Large intestine (tissue), 3 donors: ENCODE data around the gene TRAPPC11. TPM values are rescaled to one million over a fixed set of nuclear protein-coding genes. Genes with fewer than 3 reads are reported as not detected.

Source experiments
- DNase-seq, 2 donors: peaks; one replicate each; pipeline versions ENCODE4 v3.0.0 to v3.0.0-alpha.2; 2013
- H3K27ac ChIP-seq: one replicate; pipeline ENCODE4 v1.5.1; 2013; ENCODE audit warnings: low read length
- H3K27me3 ChIP-seq: 2 replicates; pipeline ENCODE4 v1.6.1; 2013; ENCODE audit warnings: low read length; ENCODE audit not compliant: control insufficient read depth, insufficient read depth
- H3K36me3 ChIP-seq: 2 replicates; pipeline ENCODE4 v1.6.1; 2013; ENCODE audit warnings: low read length; ENCODE audit not compliant: control insufficient read depth, insufficient read depth
- H3K4me1 ChIP-seq: one replicate; pipeline ENCODE4 v1.6.1; 2013; ENCODE audit warnings: low read length; ENCODE audit not compliant: control insufficient read depth, insufficient read depth
- H3K4me3 ChIP-seq: one replicate; pipeline ENCODE4 v1.5.1; 2013; ENCODE audit warnings: low read length
- H3K9me3 ChIP-seq: one replicate; pipeline ENCODE4 v1.6.1; 2013; ENCODE audit warnings: mild to moderate bottlenecking, low read depth, low read length, moderate library complexity; ENCODE audit not compliant: control insufficient read depth
- WGBS: methylation state at CpG from one replicate; pipeline ENCODE4 v1.1.5; 2013; ENCODE audit warnings: low lambda C conversion rate; ENCODE audit not compliant: insufficient coverage; 5-methylcytosine and 5-hydroxymethylcytosine counted together
- polyA plus RNA-seq: library from polyadenylated mRNA; unstranded; fragments of 120-200 nt; gene quantifications from one replicate; pipeline ENCODE4 v1.2.1, GENCODE V29; 2013

The TRAPPC11 gene
- polyA plus RNA-seq, 1 donor: 28.9 TPM

GRCh38 chr4:183670960-183671555 is 12.0 kb downstream of the TRAPPC11 start:
- Histone ChIP-seq H3K9me3 (no peaks in the 10 kb centered on the region), H3K27ac (no peak overlapping the region), H3K4me1 (no peaks in the 10 kb centered on the region), H3K36me3 (peaks cover 48% of the 10 kb centered on the region), H3K4me3 (no peak overlapping the region), H3K27me3 (no peaks in the 10 kb centered on the region)
- DNase-seq: no peak
- no CpG with 5 or more reads among the region's 12 CpGs for WGBS

- no peak overlapping the region for H3K4me3 ChIP-seq
- WGBS: 0% methylated on average over 1 of the region's 3 CpGs
- H3K27ac ChIP-seq: no peak overlapping the region
- no peak for DNase-seq
- no peaks in the 10 kb centered on the region for H3K4me1 ChIP-seq
- H3K36me3 ChIP-seq: peaks cover 41% of the 10 kb centered on the region
- no peaks in the 10 kb centered on the region for H3K27me3 ChIP-seq
- H3K9me3 ChIP-seq: no peaks in the 10 kb centered on the region
Observed at GRCh38 chr4:183674153-183674552, 15.1 kb downstream of the TRAPPC11 start.

- 93% methylated on average over 4 of the region's 4 CpGs for WGBS
- no peak overlapping the region for H3K27ac ChIP-seq
- H3K27me3 ChIP-seq: no peaks in the 10 kb centered on the region
- H3K4me1 ChIP-seq: no peaks in the 10 kb centered on the region
- DNase-seq: no peak
- no peak overlapping the region for H3K4me3 ChIP-seq
- no peaks in the 10 kb centered on the region for H3K9me3 ChIP-seq
- peaks cover 38% of the 10 kb centered on the region for H3K36me3 ChIP-seq
Observed at GRCh38 chr4:183675625-183676024, 16.5 kb downstream of the TRAPPC11 start.

- H3K4me3 ChIP-seq: no peak overlapping the region
- no peaks in the 10 kb centered on the region for H3K4me1 ChIP-seq
- H3K27me3 ChIP-seq: no peaks in the 10 kb centered on the region
- 90% methylated on average over 2 of the region's 4 CpGs for WGBS
- DNase-seq: no peak
- H3K27ac ChIP-seq: no peak overlapping the region
- peaks cover 39% of the 10 kb centered on the region for H3K36me3 ChIP-seq
- H3K9me3 ChIP-seq: no peaks in the 10 kb centered on the region
Observed at GRCh38 chr4:183681119-183681518, 22.0 kb downstream of the TRAPPC11 start.

GRCh38 chr4:183686461-183686860 is 27.4 kb downstream of the TRAPPC11 start:
- no peaks in the 10 kb centered on the region for H3K9me3 ChIP-seq
- no peak overlapping the region for H3K27ac ChIP-seq
- peak; percentile 11 to 64 for DNase-seq
- peaks cover 49% of the 10 kb centered on the region for H3K36me3 ChIP-seq
- no peaks in the 10 kb centered on the region for H3K27me3 ChIP-seq
- no peak overlapping the region for H3K4me3 ChIP-seq
- no peaks in the 10 kb centered on the region for H3K4me1 ChIP-seq
- 50% methylated on average over 1 of the region's 2 CpGs for WGBS

- no peak overlapping the region for H3K27ac ChIP-seq
- 50% methylated on average over 2 of the region's 6 CpGs for WGBS
- H3K4me1 ChIP-seq: no peaks in the 10 kb centered on the region
- H3K9me3 ChIP-seq: no peaks in the 10 kb centered on the region
- no peak for DNase-seq
- peaks cover 57% of the 10 kb centered on the region for H3K36me3 ChIP-seq
- no peak overlapping the region for H3K4me3 ChIP-seq
- no peaks in the 10 kb centered on the region for H3K27me3 ChIP-seq
Observed at GRCh38 chr4:183688216-183688615, 29.1 kb downstream of the TRAPPC11 start.

- Histone ChIP-seq H3K36me3 (peaks cover 61% of the 10 kb centered on the region), H3K9me3 (no peaks in the 10 kb centered on the region), H3K27ac (no peak overlapping the region), H3K27me3 (no peaks in the 10 kb centered on the region), H3K4me3 (no peak overlapping the region), H3K4me1 (no peaks in the 10 kb centered on the region)
- no peak for DNase-seq
Observed at GRCh38 chr4:183691006-183691405, 31.9 kb downstream of the TRAPPC11 start.

GRCh38 chr4:183691897-183692296 is 32.8 kb downstream of the TRAPPC11 start:
- Histone ChIP-seq H3K4me3 (no peak overlapping the region), H3K36me3 (peaks cover 60% of the 10 kb centered on the region), H3K4me1 (no peaks in the 10 kb centered on the region), H3K9me3 (no peaks in the 10 kb centered on the region), H3K27me3 (no peaks in the 10 kb centered on the region), H3K27ac (no peak overlapping the region)
- no peak for DNase-seq

- Histone ChIP-seq H3K4me1 (no peaks in the 10 kb centered on the region), H3K27ac (no peak overlapping the region), H3K4me3 (no peak overlapping the region), H3K27me3 (no peaks in the 10 kb centered on the region), H3K36me3 (peaks cover 74% of the 10 kb centered on the region), H3K9me3 (no peaks in the 10 kb centered on the region)
- no peak for DNase-seq
Observed at GRCh38 chr4:183698909-183699308, 39.8 kb downstream of the TRAPPC11 start.

GRCh38 chr4:183700407-183700806 is 41.3 kb downstream of the TRAPPC11 start:
- H3K27ac ChIP-seq: no peak overlapping the region
- H3K4me3 ChIP-seq: no peak overlapping the region
- no peaks in the 10 kb centered on the region for H3K4me1 ChIP-seq
- 100% methylated on average over 1 of the region's 4 CpGs for WGBS
- DNase-seq: no peak
- H3K9me3 ChIP-seq: no peaks in the 10 kb centered on the region
- no peaks in the 10 kb centered on the region for H3K27me3 ChIP-seq
- peaks cover 73% of the 10 kb centered on the region for H3K36me3 ChIP-seq

- no peaks in the 10 kb centered on the region for H3K9me3 ChIP-seq
- no peak for DNase-seq
- 100% methylated on average over 1 of the region's 1 CpG for WGBS
- H3K36me3 ChIP-seq: peaks cover 70% of the 10 kb centered on the region
- H3K4me1 ChIP-seq: no peaks in the 10 kb centered on the region
- no peak overlapping the region for H3K27ac ChIP-seq
- no peaks in the 10 kb centered on the region for H3K27me3 ChIP-seq
- H3K4me3 ChIP-seq: no peak overlapping the region
Observed at GRCh38 chr4:183702492-183702891, 43.4 kb downstream of the TRAPPC11 start.
